ENCODE results near the gene ZNF213.

ZNF213 gene

GRCh38 chr16:3118846-3119245 is 16.0 kb upstream of the ZNF213 start:
- no peak overlapping the region for H3K9ac ChIP-seq (ENCODE audit: low read length)
- no peak for DNase-seq
- no peak overlapping the region for H2BK120ac ChIP-seq (ENCODE audit: low read depth, low read length)
- no peak overlapping the region for H3K4me3 ChIP-seq (ENCODE audit: low read length)
- H3K36me3 ChIP-seq (ENCODE audit: control insufficient read depth, insufficient read depth, low read length): peaks cover 3% of the 10 kb centered on the region
- no peaks in the 10 kb centered on the region for H3K27me3 ChIP-seq (ENCODE audit: insufficient read depth, low read length, poor library complexity)
- no peak overlapping the region for H3K27ac ChIP-seq (ENCODE audit: low read depth, low read length)
- H4K5ac ChIP-seq (ENCODE audit: low read length): no peak overlapping the region
- no peak overlapping the region for H2AK5ac ChIP-seq (ENCODE audit: low read length)
- no peak overlapping the region for H3K4ac ChIP-seq (ENCODE audit: low read depth, low read length)
- H3K23ac ChIP-seq (ENCODE audit: low read length): no peak overlapping the region
- no peak overlapping the region for H3K18ac ChIP-seq (ENCODE audit: low read length)
- no peaks in the 10 kb centered on the region for H3K4me1 ChIP-seq (ENCODE audit: control insufficient read depth, low read depth, low read length)
- H3K79me1 ChIP-seq (ENCODE audit: low read length): no peaks in the 10 kb centered on the region
- no peak overlapping the region for H4K8ac ChIP-seq (ENCODE audit: low read depth, low read length)
- H2BK5ac ChIP-seq (ENCODE audit: low read length): no peak overlapping the region
- no peak overlapping the region for H3K4me2 ChIP-seq (ENCODE audit: low read length)
- no peak overlapping the region for H3K56ac ChIP-seq (ENCODE audit: low read length)
- H3K79me2 ChIP-seq (ENCODE audit: control insufficient read depth, insufficient read depth, low read length): no peaks in the 10 kb centered on the region
- H2BK15ac ChIP-seq (replicated peaks; ENCODE audit: low read depth): no peak overlapping the region
- WGBS (ENCODE audit: extremely low coverage, insufficient coverage, low lambda C conversion rate): no CpG with 5 or more reads among the region's 20 CpGs

DNA sequence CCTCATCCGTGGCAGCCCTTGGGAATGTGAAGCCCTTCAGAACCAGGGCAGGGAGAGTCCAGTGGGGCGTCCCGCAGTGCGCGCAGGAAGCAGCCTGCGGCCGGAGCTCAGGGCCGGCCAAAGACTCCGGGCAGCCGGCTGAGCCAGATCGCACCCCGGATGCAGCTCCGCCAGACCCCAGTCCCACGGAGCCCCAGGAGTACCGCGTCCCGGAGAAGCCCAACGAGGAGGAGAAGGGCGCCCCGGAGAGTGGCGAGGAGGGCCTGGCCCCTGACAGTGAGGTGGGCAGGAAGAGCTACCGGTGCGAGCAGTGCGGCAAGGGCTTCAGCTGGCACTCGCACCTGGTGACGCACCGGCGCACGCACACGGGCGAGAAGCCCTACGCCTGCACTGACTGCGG is 15.5 kb upstream of the ZNF213 start:
- H3K56ac ChIP-seq (ENCODE audit: low read length): no peak overlapping the region
- DNase-seq: no peak
- no peaks in the 10 kb centered on the region for H3K27me3 ChIP-seq (ENCODE audit: insufficient read depth, low read length, poor library complexity)
- no peak overlapping the region for H4K8ac ChIP-seq (ENCODE audit: low read depth, low read length)
- no peak overlapping the region for H3K4me3 ChIP-seq (ENCODE audit: low read length)
- H3K36me3 ChIP-seq (ENCODE audit: control insufficient read depth, insufficient read depth, low read length): peaks cover 3% of the 10 kb centered on the region
- no peak overlapping the region for H2AK5ac ChIP-seq (ENCODE audit: low read length)
- no peak overlapping the region for H3K18ac ChIP-seq (ENCODE audit: low read length)
- H3K79me2 ChIP-seq (ENCODE audit: control insufficient read depth, insufficient read depth, low read length): no peaks in the 10 kb centered on the region
- no peak overlapping the region for H2BK5ac ChIP-seq (ENCODE audit: low read length)
- no peak overlapping the region for H3K4ac ChIP-seq (ENCODE audit: low read depth, low read length)
- no CpG with 5 or more reads among the region's 33 CpGs for WGBS (ENCODE audit: extremely low coverage, insufficient coverage, low lambda C conversion rate)
- H3K79me1 ChIP-seq (ENCODE audit: low read length): no peaks in the 10 kb centered on the region
- H2BK120ac ChIP-seq (ENCODE audit: low read depth, low read length): no peak overlapping the region
- H3K4me1 ChIP-seq (ENCODE audit: control insufficient read depth, low read depth, low read length): no peaks in the 10 kb centered on the region
- no peak overlapping the region for H2BK15ac ChIP-seq (replicated peaks; ENCODE audit: low read depth)
- H3K23ac ChIP-seq (ENCODE audit: low read length): no peak overlapping the region
- no peak overlapping the region for H4K5ac ChIP-seq (ENCODE audit: low read length)
- no peak overlapping the region for H3K4me2 ChIP-seq (ENCODE audit: low read length)
- no peak overlapping the region for H3K9ac ChIP-seq (ENCODE audit: low read length)
- no peak overlapping the region for H3K27ac ChIP-seq (ENCODE audit: low read depth, low read length)

GRCh38 chr16:3119701-3120408 is 15.0 kb upstream of the ZNF213 start:
- no peak overlapping the region for H3K4me3 ChIP-seq (ENCODE audit: low read length)
- H3K9ac ChIP-seq (ENCODE audit: low read length): no peak overlapping the region
- H3K27ac ChIP-seq (ENCODE audit: low read depth, low read length): no peak overlapping the region
- no peaks in the 10 kb centered on the region for H3K4me1 ChIP-seq (ENCODE audit: control insufficient read depth, low read depth, low read length)
- no CpG with 5 or more reads among the region's 57 CpGs for WGBS (ENCODE audit: extremely low coverage, insufficient coverage, low lambda C conversion rate)
- no peak overlapping the region for H2BK15ac ChIP-seq (replicated peaks; ENCODE audit: low read depth)
- H4K8ac ChIP-seq (ENCODE audit: low read depth, low read length): no peak overlapping the region
- H3K79me2 ChIP-seq (ENCODE audit: control insufficient read depth, insufficient read depth, low read length): no peaks in the 10 kb centered on the region
- H3K18ac ChIP-seq (ENCODE audit: low read length): no peak overlapping the region
- no peak overlapping the region for H3K4ac ChIP-seq (ENCODE audit: low read depth, low read length)
- no peak overlapping the region for H2BK5ac ChIP-seq (ENCODE audit: low read length)
- no peak overlapping the region for H3K23ac ChIP-seq (ENCODE audit: low read length)
- no peak overlapping the region for H3K4me2 ChIP-seq (ENCODE audit: low read length)
- H3K36me3 ChIP-seq (ENCODE audit: control insufficient read depth, insufficient read depth, low read length): peaks cover 3% of the 10 kb centered on the region
- no peak overlapping the region for H2BK120ac ChIP-seq (ENCODE audit: low read depth, low read length)
- no peak for DNase-seq
- H2AK5ac ChIP-seq (ENCODE audit: low read length): no peak overlapping the region
- H3K79me1 ChIP-seq (ENCODE audit: low read length): no peaks in the 10 kb centered on the region
- H4K5ac ChIP-seq (ENCODE audit: low read length): no peak overlapping the region
- H3K27me3 ChIP-seq (ENCODE audit: insufficient read depth, low read length, poor library complexity): no peaks in the 10 kb centered on the region
- H3K56ac ChIP-seq (ENCODE audit: low read length): no peak overlapping the region

GRCh38 chr16:3120435-3120834 is 14.4 kb upstream of the ZNF213 start:
- H3K27ac ChIP-seq (ENCODE audit: low read depth, low read length): no peak overlapping the region
- H3K9ac ChIP-seq (ENCODE audit: low read length): no peak overlapping the region
- H3K18ac ChIP-seq (ENCODE audit: low read length): no peak overlapping the region
- H3K4me2 ChIP-seq (ENCODE audit: low read length): no peak overlapping the region
- no peak overlapping the region for H2AK5ac ChIP-seq (ENCODE audit: low read length)
- H3K27me3 ChIP-seq (ENCODE audit: insufficient read depth, low read length, poor library complexity): no peaks in the 10 kb centered on the region
- no peak overlapping the region for H4K5ac ChIP-seq (ENCODE audit: low read length)
- H3K36me3 ChIP-seq (ENCODE audit: control insufficient read depth, insufficient read depth, low read length): peaks cover 3% of the 10 kb centered on the region
- no peak overlapping the region for H2BK120ac ChIP-seq (ENCODE audit: low read depth, low read length)
- WGBS (ENCODE audit: extremely low coverage, insufficient coverage, low lambda C conversion rate): no CpG with 5 or more reads among the region's 16 CpGs
- H3K56ac ChIP-seq (ENCODE audit: low read length): no peak overlapping the region
- H2BK15ac ChIP-seq (replicated peaks; ENCODE audit: low read depth): no peak overlapping the region
- no peaks in the 10 kb centered on the region for H3K79me1 ChIP-seq (ENCODE audit: low read length)
- H3K4me1 ChIP-seq (ENCODE audit: control insufficient read depth, low read depth, low read length): no peaks in the 10 kb centered on the region
- H2BK5ac ChIP-seq (ENCODE audit: low read length): no peak overlapping the region
- no peak overlapping the region for H3K4me3 ChIP-seq (ENCODE audit: low read length)
- H3K79me2 ChIP-seq (ENCODE audit: control insufficient read depth, insufficient read depth, low read length): no peaks in the 10 kb centered on the region
- H4K8ac ChIP-seq (ENCODE audit: low read depth, low read length): no peak overlapping the region
- H3K4ac ChIP-seq (ENCODE audit: low read depth, low read length): no peak overlapping the region
- H3K23ac ChIP-seq (ENCODE audit: low read length): no peak overlapping the region
- no peak for DNase-seq

DNA sequence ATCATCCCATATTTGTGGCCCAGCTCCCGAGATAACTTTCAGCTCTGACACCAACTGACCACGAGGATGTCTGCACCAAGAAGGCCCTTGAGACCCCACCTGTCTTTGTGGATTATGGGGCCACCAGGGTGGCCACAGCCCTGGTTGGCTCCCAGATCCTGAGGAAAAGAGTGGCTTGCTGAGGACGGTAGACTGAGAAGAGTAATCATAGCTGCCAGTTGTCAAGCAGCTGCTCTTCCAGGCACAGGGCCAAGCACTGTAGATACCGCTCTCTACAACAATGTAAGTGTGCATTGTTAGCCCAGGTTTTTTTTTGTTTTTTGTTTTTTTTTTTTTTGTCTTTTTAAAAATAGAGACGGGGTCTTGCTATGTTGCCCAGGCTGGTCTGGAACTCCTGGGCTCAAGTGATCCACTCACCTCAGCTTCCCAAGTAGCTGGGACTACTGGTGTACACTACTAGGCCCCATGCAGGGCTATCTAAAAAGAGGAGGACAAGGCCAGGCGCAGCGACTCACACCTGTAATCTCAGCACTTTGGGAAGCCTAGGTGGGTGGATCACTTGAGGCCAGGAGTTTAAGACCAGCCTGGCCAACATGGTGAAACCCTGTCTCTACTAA is 12.9 kb upstream of the ZNF213 start:
- Histone ChIP-seq H3K4me2 (ENCODE audit: low read length) (no peak overlapping the region), H3K27ac (ENCODE audit: low read depth, low read length) (no peak overlapping the region), H3K4me3 (ENCODE audit: low read length) (no peak overlapping the region), H3K79me2 (ENCODE audit: control insufficient read depth, insufficient read depth, low read length) (no peaks in the 10 kb centered on the region), H4K5ac (ENCODE audit: low read length) (no peak overlapping the region), H3K4ac (ENCODE audit: low read depth, low read length) (no peak overlapping the region), H3K79me1 (ENCODE audit: low read length) (no peaks in the 10 kb centered on the region), H2BK120ac (ENCODE audit: low read depth, low read length) (no peak overlapping the region), H3K4me1 (ENCODE audit: control insufficient read depth, low read depth, low read length) (no peaks in the 10 kb centered on the region), H3K56ac (ENCODE audit: low read length) (no peak overlapping the region), H3K36me3 (ENCODE audit: control insufficient read depth, insufficient read depth, low read length) (peaks cover 3% of the 10 kb centered on the region), H3K18ac (ENCODE audit: low read length) (no peak overlapping the region), H2BK5ac (ENCODE audit: low read length) (no peak overlapping the region), H2BK15ac (replicated peaks; ENCODE audit: low read depth) (no peak overlapping the region), H3K9ac (ENCODE audit: low read length) (no peak overlapping the region), H3K27me3 (ENCODE audit: insufficient read depth, low read length, poor library complexity) (no peaks in the 10 kb centered on the region), H2AK5ac (ENCODE audit: low read length) (no peak overlapping the region), H4K8ac (ENCODE audit: low read depth, low read length) (no peak overlapping the region), H3K23ac (ENCODE audit: low read length) (no peak overlapping the region)
- no peak for DNase-seq
- no CpG with 5 or more reads among the region's 7 CpGs for WGBS (ENCODE audit: extremely low coverage, insufficient coverage, low lambda C conversion rate)
